ENCODE data around the gene SESN1. TPM values are rescaled to one million over a fixed set of nuclear protein-coding genes. Genes with fewer than 3 reads are reported as not detected.

SESN1 gene
- total RNA-seq, 1 experiment from 2014 or later, result 17.5 TPM

GRCh38 chr6:109055771-109056235, 38.8 kb downstream of the SESN1 start:
- H4K8ac ChIP-seq (replicated peaks; ENCODE audit: insufficient read length, low read depth, low read length), result no peak overlapping the region
- H3T11ph ChIP-seq (ENCODE audit: low read length), result no peak overlapping the region

More at GRCh38 chr6:109055771-109056235, 38.8 kb downstream of the SESN1 start:
- Histone ChIP-seq H3K79me1 (ENCODE audit: insufficient read depth, low read depth, low read length, poor library complexity, severe bottlenecking) (no peaks in the 10 kb centered on the region), H2BK15ac (ENCODE audit: low read depth, low read length) (no peak overlapping the region), H4K91ac (ENCODE audit: insufficient read length, low read depth, low read length) (no peak overlapping the region), H2AFZ (ENCODE audit: low read length) (no peak overlapping the region), H4K20me1 (ENCODE audit: control insufficient read depth, insufficient read depth, insufficient read length) (no peaks in the 10 kb centered on the region), H2BK20ac (ENCODE audit: low read depth, low read length, poor library complexity, severe bottlenecking) (no peak overlapping the region), H3K4ac (ENCODE audit: low read depth, low read length) (no peak overlapping the region), H2BK5ac (ENCODE audit: insufficient read length, low read length) (no peak overlapping the region), H4K5ac (ENCODE audit: insufficient read length, low read depth, low read length) (no peak overlapping the region), H3K4me2 (ENCODE audit: insufficient read depth, insufficient read length, low read length) (no peak overlapping the region), H3K23me2 (ENCODE audit: insufficient read length, low read depth, low read length, poor library complexity, severe bottlenecking) (no peaks in the 10 kb centered on the region), H3K23ac (ENCODE audit: insufficient read length, low read depth, low read length) (no peak overlapping the region), H3K9ac (ENCODE audit: extremely low read depth, insufficient read length, low read length) (no peak overlapping the region), H3K14ac (ENCODE audit: insufficient read depth, low read length) (no peak overlapping the region), H2BK12ac (ENCODE audit: insufficient read length, low read depth, low read length) (no peak overlapping the region), H3K27me3 (ENCODE audit: insufficient read depth, low read length) (no peaks in the 10 kb centered on the region), H3K79me2 (ENCODE audit: insufficient read depth, low read length) (no peaks in the 10 kb centered on the region), H3K9me3 (ENCODE audit: control insufficient read depth, low read depth, low read length) (no peaks in the 10 kb centered on the region), H2BK120ac (ENCODE audit: low read depth, low read length, poor library complexity, severe bottlenecking) (no peak overlapping the region), H2AK5ac (ENCODE audit: insufficient read length, low read length) (no peak overlapping the region), H3K27ac (ENCODE audit: insufficient read length, low read depth, low read length) (no peak overlapping the region), H3K18ac (ENCODE audit: insufficient read length, low read depth, low read length) (no peak overlapping the region), H3K4me1 (ENCODE audit: insufficient read depth, low read length) (no peaks in the 10 kb centered on the region; the same call in 1 of the 2 replicates), H3K56ac (ENCODE audit: insufficient read length, low read depth, low read length) (no peak overlapping the region)
- no peak for TF ChIP-seq CTCF (conservative IDR thresholded peaks at IDR 0.05)
- no peak overlapping the region for H3K27ac Mint-ChIP-seq
- H3K4me1 Mint-ChIP-seq, result peaks cover 18 to 25% of the 10 kb centered on the region in 2 experiments
- no peak overlapping the region for H3K4me3 Mint-ChIP-seq
- H3K9me3 Mint-ChIP-seq, result no peaks in the 10 kb centered on the region
- no peaks in the 10 kb centered on the region for H3K27me3 Mint-ChIP-seq (ENCODE audit: low read depth)
- no peak for DNase-seq
- no CpG with 5 or more reads among the region's 1 CpG for WGBS (ENCODE audit: extremely low coverage, insufficient read length, low lambda C conversion rate)
- no peaks in the 10 kb centered on the region for H3K36me3 Mint-ChIP-seq (ENCODE audit: insufficient read depth in 1 of 3, low read depth in 3 of 3)

Measured in H9 (cell line).